Heart left ventricle (tissue), 13 donors: ENCODE results near the gene PACSIN2.

Experiments used
- CTCF ChIP-seq, 12 donors: fragments of 200-600 bp; sonication (generic) in 4 of 12; IDR thresholded peaks; one replicate each; pipeline versions ENCODE4 v1.5.0 to v1.8.0; 2018 to 2022; ENCODE audit warnings: antibody characterized with exemption in 12 of 12, mild to moderate bottlenecking in 5 of 12
- POLR2A ChIP-seq, 2 donors: fragments of 450-650 bp; IDR thresholded peaks; one replicate each; pipeline ENCODE4 v1.6.1; 2017; ENCODE audit warnings: antibody characterized with exemption in 2 of 2, mild to moderate bottlenecking in 2 of 2, moderate library complexity in 2 of 2
- donor health status: ischemic (EF 13 %, LVEDD 7.1; RV severe dilation, severe dysfunction).
- donor health status: DM: no; HTN: yes; CAD: no.
- donor health status: DM: no; HTN: no; CAD: no.
- donor health status: ischemic (EF 25% LVEDD 6.9; RV normal size, moderate dysfunction).
- donor health status: ischemic (EF 25% LVEDD 5.7; RV mildly dilated, moderate dysfunction).
- donor health status: ischemic (EF 35%, LVEDD 5.7; RV mildly dilated, moderate dysfunction).
- donor health status: nonischemic (EF 11% LVEDD 7.7; RV severe dilation, severe dysfunction).
- donor health status: DM: yes; HTN: yes; CAD: no.
- donor health status: PGD.
- donor health status: ischemic (EF 29% LVEDD 5.4; RV normal size, mild dysfunction).
- donor health status: nonischemic (EF 23%, LVEDD 6.1; RV moderate dilation, normal function).

GRCh38 chr22:42997582-42998090 is 17.3 kb downstream of the PACSIN2 start:
- TF ChIP-seq CTCF (IDR thresholded peaks at IDR 0.05) (no peak), POLR2A (IDR thresholded peaks at IDR 0.05) (no peak)
